ENCODE measurements around the gene TNRC6B. TPM values are rescaled to one million over a fixed set of nuclear protein-coding genes. Genes with fewer than 3 reads are reported as not detected.

TNRC6B gene
- total RNA-seq, 4 donors from 2014 or later: 41.8 to 50.9 (median 47.8) TPM

- 94 to 97% methylated on average over 11 of the region's 11 CpGs for WGBS, 2 donors
- TF ChIP-seq, protein P1, sequence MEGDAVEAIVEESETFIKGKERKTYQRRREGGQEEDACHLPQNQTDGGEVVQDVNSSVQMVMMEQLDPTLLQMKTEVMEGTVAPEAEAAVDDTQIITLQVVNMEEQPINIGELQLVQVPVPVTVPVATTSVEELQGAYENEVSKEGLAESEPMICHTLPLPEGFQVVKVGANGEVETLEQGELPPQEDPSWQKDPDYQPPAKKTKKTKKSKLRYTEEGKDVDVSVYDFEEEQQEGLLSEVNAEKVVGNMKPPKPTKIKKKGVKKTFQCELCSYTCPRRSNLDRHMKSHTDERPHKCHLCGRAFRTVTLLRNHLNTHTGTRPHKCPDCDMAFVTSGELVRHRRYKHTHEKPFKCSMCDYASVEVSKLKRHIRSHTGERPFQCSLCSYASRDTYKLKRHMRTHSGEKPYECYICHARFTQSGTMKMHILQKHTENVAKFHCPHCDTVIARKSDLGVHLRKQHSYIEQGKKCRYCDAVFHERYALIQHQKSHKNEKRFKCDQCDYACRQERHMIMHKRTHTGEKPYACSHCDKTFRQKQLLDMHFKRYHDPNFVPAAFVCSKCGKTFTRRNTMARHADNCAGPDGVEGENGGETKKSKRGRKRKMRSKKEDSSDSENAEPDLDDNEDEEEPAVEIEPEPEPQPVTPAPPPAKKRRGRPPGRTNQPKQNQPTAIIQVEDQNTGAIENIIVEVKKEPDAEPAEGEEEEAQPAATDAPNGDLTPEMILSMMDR (IDR thresholded peaks at IDR 0.05): no peak
- no peak for TF ChIP-seq EP300 (IDR thresholded peaks at IDR 0.05)
- TF ChIP-seq POLR2A (IDR thresholded peaks at IDR 0.05): no peak
- H3K27ac ChIP-seq: no peak overlapping the region
- peaks cover 0 to 20% (median 6%) of the 10 kb centered on the region in 4 donors for H3K4me1 ChIP-seq
- no peak overlapping the region for H3K4me3 ChIP-seq
- no peak for DNase-seq (ENCODE audit: low spot score in 2 of 2)
- no peaks in the 10 kb centered on the region for H3K9me3 ChIP-seq
- H3K27me3 ChIP-seq: no peaks in the 10 kb centered on the region
- peaks cover 0 to 52% (median 12%) of the 10 kb centered on the region in 3 donors for H3K36me3 ChIP-seq
Observed at GRCh38 chr22:40302149-40302548, 124.4 kb downstream of the TNRC6B start.

GRCh38 chr22:40305625-40306024, 127.9 kb downstream of the TNRC6B start:
- peaks cover 0 to 31% (median 11%) of the 10 kb centered on the region in 4 donors for H3K4me1 ChIP-seq
- WGBS, 2 donors: 99% methylated on average over 5 of the region's 5 CpGs

DNA sequence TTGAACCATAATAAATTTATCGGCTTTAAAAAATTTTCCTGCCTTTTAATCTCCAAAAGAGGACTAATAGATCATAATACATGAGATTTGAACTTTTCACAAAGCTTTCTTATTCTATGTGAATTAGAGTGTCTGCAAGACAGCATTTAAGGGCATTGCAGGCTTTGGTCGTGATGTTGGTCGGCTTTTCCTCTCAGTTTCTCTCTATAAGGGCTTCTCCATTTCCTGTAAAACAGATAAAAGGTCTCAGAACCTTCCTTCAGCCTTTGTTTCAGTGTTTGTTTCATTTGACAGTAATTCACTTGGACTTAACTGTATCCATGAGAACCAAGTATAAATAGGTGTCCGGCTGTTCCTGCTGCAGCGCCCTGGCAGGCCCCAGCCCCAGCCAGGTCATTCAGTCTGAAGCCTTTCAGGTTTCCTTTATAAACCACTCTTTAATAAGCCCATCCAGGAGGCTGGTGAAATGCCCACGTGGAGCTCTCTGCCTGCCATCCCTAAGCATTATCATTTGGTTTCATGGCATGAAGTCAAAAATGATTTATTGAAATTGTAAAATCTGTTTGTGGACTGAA, 131.4 kb downstream of the TNRC6B start:
- H3K9me3 ChIP-seq: no peaks in the 10 kb centered on the region
- no peak for TF ChIP-seq EP300 (IDR thresholded peaks at IDR 0.05)
- TF ChIP-seq, protein P1 (IDR thresholded peaks at IDR 0.05): no peak
- TF ChIP-seq POLR2A (IDR thresholded peaks at IDR 0.05): no peak
- no peak for DNase-seq (ENCODE audit: low spot score in 2 of 2)
- H3K4me3 ChIP-seq: no peak overlapping the region
- H3K4me1 ChIP-seq: peaks cover 0 to 57% (median 15%) of the 10 kb centered on the region in 4 donors
- 65 to 70% methylated on average over 6 of the region's 6 CpGs for WGBS, 2 donors
- H3K36me3 ChIP-seq: peaks cover 0 to 65% (median 0%) of the 10 kb centered on the region in 3 donors
- H3K27ac ChIP-seq: peak overlapping the region in 3 of 4 donors; percentile 16 to 78 (median 74)
- H3K27me3 ChIP-seq: no peaks in the 10 kb centered on the region

More at GRCh38 chr22:40305625-40306024, 127.9 kb downstream of the TNRC6B start:
- peak overlapping the region in 1 of 4 donors; percentile 40 for H3K27ac ChIP-seq
- DNase-seq (ENCODE audit: low spot score in 2 of 2): no peak
- TF ChIP-seq, protein P1 (IDR thresholded peaks at IDR 0.05): no peak
- TF ChIP-seq POLR2A (IDR thresholded peaks at IDR 0.05) (no peak), EP300 (IDR thresholded peaks at IDR 0.05) (no peak)
- H3K4me3 ChIP-seq: no peak overlapping the region
- H3K9me3 ChIP-seq: no peaks in the 10 kb centered on the region
- H3K27me3 ChIP-seq: no peaks in the 10 kb centered on the region
- peaks cover 0 to 63% (median 8%) of the 10 kb centered on the region in 3 donors for H3K36me3 ChIP-seq

GRCh38 chr22:40309631-40310030, 131.9 kb downstream of the TNRC6B start:
- no peak for DNase-seq (ENCODE audit: low spot score in 2 of 2)
- Histone ChIP-seq H3K27me3 (no peaks in the 10 kb centered on the region), H3K9me3 (no peaks in the 10 kb centered on the region), H3K36me3 (peaks cover 0 to 71% (median 0%) of the 10 kb centered on the region in 3 donors), H3K27ac (peak overlapping the region; percentile 16 to 78 (median 50)), H3K4me3 (no peak overlapping the region), H3K4me1 (peaks cover 0 to 57% (median 15%) of the 10 kb centered on the region in 4 donors)
- TF ChIP-seq POLR2A (IDR thresholded peaks at IDR 0.05): no peak
- TF ChIP-seq EP300 (IDR thresholded peaks at IDR 0.05): no peak
- TF ChIP-seq, protein P1 (IDR thresholded peaks at IDR 0.05): no peak

GRCh38 chr22:40310081-40310767, 132.5 kb downstream of the TNRC6B start:
- H3K4me1 ChIP-seq: peaks cover 0 to 55% (median 15%) of the 10 kb centered on the region in 4 donors
- no peaks in the 10 kb centered on the region for H3K9me3 ChIP-seq
- peak overlapping the region; percentile 26 to 78 (median 62) for H3K27ac ChIP-seq
- 20 to 34% methylated on average over 9 of the region's 9 CpGs for WGBS, 2 donors
- DNase-seq (ENCODE audit: low spot score in 2 of 2): peak in 1 of 2 donors; percentile 44
- no peaks in the 10 kb centered on the region for H3K27me3 ChIP-seq
- TF ChIP-seq POLR2A (IDR thresholded peaks at IDR 0.05) (no peak), EP300 (IDR thresholded peaks at IDR 0.05) (peak in 1 of 2 donors; percentile 39)
- peaks cover 0 to 72% (median 2%) of the 10 kb centered on the region in 3 donors for H3K36me3 ChIP-seq
- no peak overlapping the region for H3K4me3 ChIP-seq

Data from tibial nerve (tissue), 4 donors.